OCI-LY3 (cell line): ENCODE results near the gene ADGRF3.

Source experiments
- EZH2phosphoT487 ChIP-seq: fragments of 200-600 bp; shearing (Covaris generic); IDR thresholded peaks from 2 replicates; pipeline ENCODE4 v1.6.1; 2018; ENCODE audit warnings: antibody characterized with exemption, mixed run types, low read depth
- TF ChIP-seq, protein P1 (sequence below): fragments of 200-600, 300-600 bp; sonication (generic); IDR thresholded peaks from 2 replicates; pipeline ENCODE4 v1.5.1; 2014; ENCODE audit warnings: antibody characterized with exemption, low read length, low read depth

DNA sequence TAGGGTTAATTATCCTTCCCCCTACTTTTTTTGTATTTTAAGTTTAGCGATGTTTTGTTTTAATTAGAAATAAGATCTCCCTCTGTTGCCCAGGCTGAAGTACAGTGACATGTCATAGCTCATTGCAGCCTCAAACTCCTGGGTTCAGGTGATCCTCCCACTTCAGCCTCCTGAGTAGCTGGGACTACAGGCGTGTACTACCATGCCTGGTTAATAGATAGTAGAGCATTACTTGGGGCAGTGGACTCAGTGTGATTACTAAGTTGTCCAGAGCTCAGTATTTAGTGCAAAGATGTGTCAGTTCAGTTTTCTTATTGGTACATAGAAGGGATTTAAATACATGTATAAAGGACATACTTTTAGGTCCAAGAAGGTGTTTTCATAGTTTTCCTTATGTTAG, 9.5 kb upstream of the ADGRF3 start:
- TF ChIP-seq, protein P1, sequence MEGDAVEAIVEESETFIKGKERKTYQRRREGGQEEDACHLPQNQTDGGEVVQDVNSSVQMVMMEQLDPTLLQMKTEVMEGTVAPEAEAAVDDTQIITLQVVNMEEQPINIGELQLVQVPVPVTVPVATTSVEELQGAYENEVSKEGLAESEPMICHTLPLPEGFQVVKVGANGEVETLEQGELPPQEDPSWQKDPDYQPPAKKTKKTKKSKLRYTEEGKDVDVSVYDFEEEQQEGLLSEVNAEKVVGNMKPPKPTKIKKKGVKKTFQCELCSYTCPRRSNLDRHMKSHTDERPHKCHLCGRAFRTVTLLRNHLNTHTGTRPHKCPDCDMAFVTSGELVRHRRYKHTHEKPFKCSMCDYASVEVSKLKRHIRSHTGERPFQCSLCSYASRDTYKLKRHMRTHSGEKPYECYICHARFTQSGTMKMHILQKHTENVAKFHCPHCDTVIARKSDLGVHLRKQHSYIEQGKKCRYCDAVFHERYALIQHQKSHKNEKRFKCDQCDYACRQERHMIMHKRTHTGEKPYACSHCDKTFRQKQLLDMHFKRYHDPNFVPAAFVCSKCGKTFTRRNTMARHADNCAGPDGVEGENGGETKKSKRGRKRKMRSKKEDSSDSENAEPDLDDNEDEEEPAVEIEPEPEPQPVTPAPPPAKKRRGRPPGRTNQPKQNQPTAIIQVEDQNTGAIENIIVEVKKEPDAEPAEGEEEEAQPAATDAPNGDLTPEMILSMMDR: no peak
- no peak for TF ChIP-seq EZH2phosphoT487
